Testis (tissue), 3 donors: ENCODE data around the gene ZNF195. TPM values are rescaled to one million over a fixed set of nuclear protein-coding genes. Genes with fewer than 3 reads are reported as not detected.

ENCODE experiments used
- DNase-seq: peaks from one replicate; pipeline ENCODE4 v3.0.0-alpha.2; 2019
- H3K27ac ChIP-seq, 2 donors: fragments of 200-600 bp; sonication (generic); one replicate each; pipeline ENCODE4 v1.5.1; 2019
- H3K27me3 ChIP-seq: fragments of 200-600 bp; sonication (generic); one replicate; pipeline ENCODE4 v1.5.1; 2019
- H3K36me3 ChIP-seq: fragments of 200-600 bp; sonication (generic); one replicate; pipeline ENCODE4 v1.5.1; 2017; ENCODE audit warnings: low read depth; ENCODE audit errors: missing control alignments
- H3K4me1 ChIP-seq: fragments of 200-600 bp; sonication (generic); one replicate; pipeline ENCODE4 v1.5.1; 2019
- H3K4me3 ChIP-seq, 2 donors: fragments of 200-600 bp; sonication (generic); one replicate each; pipeline ENCODE4 v1.5.1; 2017 to 2019
- H3K9me3 ChIP-seq: fragments of 200-600 bp; sonication (generic); one replicate; pipeline ENCODE4 v1.5.1; 2017
- POLR2A ChIP-seq: fragments of 450-650 bp; IDR thresholded peaks from one replicate; pipeline ENCODE4 v1.6.1; 2017; ENCODE audit warnings: antibody characterized with exemption, mild to moderate bottlenecking, moderate library complexity
- WGBS, 2 donors: methylation state at CpG; one replicate each; pipeline ENCODE4 v1.1.5; 2018; 5-methylcytosine and 5-hydroxymethylcytosine counted together
- intact Hi-C: fragments of 100-400 bp; cut with DNase I; formaldehyde crosslinking; loops from one replicate; pipeline ENCODE4 v1.15.1; 2023; ENCODE audit warnings: low total_unique reads
- polyA plus RNA-seq: library from polyadenylated mRNA; stranded (reverse); fragments of 350-450 nt; fragmentation: Illumina TruSeq; extraction: RNeasy Lipid Tissue Mini Kit (QIAGEN cat#74804); gene quantifications from one replicate; pipeline ENCODE4 v1.2.3, GENCODE V29; 2014; ENCODE audit warnings: low read depth, low replicate concordance; ENCODE audit not compliant: insufficient read depth
- total RNA-seq, 2 donors: library from RNA; depleted of rRNA; stranded (reverse); fragments of >200 nt; gene quantifications; one replicate each; pipeline ENCODE4 v1.2.3, GENCODE V29; 2016
- TF ChIP-seq, protein P1 (sequence below), 3 experiments: fragments of 450-650 bp in 2 of 3; fragments of 200-600 bp in 1 of 3; sonication (generic) in 1 of 3; IDR thresholded peaks; one replicate each; pipeline ENCODE4 v1.5.1; 2016 to 2019; ENCODE audit warnings: antibody characterized with exemption in 3 of 3, mild to moderate bottlenecking in 2 of 3, moderate library complexity in 1 of 3

ZNF195 gene
- total and polyA plus RNA-seq, 3 donors from 2014 or later, result 4.6 to 22.7 (median 14.9) TPM

DNA sequence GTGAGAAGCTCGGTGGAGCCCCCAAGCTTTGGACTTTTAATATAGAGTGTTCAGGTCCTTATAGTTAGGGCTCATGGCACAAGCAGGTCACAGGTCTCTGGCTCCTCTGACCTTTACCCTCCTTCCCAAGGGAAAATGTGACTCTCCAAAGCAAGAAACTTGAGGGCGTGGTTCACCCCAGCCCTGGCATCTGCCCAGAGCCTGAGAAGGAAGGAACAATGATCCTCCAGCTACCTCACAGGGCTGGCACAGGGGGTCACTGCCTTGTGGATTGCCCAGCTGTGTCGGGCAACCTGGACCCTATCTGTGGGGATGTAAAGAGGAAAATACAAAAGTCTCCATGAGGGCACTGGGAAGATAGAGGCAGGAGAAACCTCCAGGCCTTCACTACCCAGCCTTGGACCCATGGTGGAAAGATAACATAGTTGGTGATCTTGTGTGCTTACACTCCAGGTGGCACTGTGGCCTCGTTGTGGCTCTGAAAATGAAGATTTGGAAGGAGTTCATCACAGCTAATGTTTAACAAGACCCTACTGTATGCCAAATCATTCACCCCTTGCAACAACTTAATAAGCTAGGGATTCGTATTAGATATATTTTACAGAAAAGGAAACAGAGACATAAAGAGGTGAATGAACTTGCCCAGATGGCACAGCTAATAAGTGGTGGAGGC lies 3.8 kb upstream of the ZNF195 start:
- no peak for DNase-seq
- Histone ChIP-seq H3K4me1 (no peaks in the 10 kb centered on the region), H3K27me3 (no peaks in the 10 kb centered on the region), H3K4me3 (no peak overlapping the region), H3K36me3 (no peaks in the 10 kb centered on the region), H3K9me3 (no peaks in the 10 kb centered on the region), H3K27ac (no peak overlapping the region)
- TF ChIP-seq POLR2A, result no peak
- TF ChIP-seq, protein P1, sequence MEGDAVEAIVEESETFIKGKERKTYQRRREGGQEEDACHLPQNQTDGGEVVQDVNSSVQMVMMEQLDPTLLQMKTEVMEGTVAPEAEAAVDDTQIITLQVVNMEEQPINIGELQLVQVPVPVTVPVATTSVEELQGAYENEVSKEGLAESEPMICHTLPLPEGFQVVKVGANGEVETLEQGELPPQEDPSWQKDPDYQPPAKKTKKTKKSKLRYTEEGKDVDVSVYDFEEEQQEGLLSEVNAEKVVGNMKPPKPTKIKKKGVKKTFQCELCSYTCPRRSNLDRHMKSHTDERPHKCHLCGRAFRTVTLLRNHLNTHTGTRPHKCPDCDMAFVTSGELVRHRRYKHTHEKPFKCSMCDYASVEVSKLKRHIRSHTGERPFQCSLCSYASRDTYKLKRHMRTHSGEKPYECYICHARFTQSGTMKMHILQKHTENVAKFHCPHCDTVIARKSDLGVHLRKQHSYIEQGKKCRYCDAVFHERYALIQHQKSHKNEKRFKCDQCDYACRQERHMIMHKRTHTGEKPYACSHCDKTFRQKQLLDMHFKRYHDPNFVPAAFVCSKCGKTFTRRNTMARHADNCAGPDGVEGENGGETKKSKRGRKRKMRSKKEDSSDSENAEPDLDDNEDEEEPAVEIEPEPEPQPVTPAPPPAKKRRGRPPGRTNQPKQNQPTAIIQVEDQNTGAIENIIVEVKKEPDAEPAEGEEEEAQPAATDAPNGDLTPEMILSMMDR (IDR thresholded peaks at IDR 0.05), result no peak
- WGBS, 2 donors, result 84 to 86% methylated on average over 4 to 5 of the region's 5 CpGs
- intact Hi-C loops, result no loop called here

DNA sequence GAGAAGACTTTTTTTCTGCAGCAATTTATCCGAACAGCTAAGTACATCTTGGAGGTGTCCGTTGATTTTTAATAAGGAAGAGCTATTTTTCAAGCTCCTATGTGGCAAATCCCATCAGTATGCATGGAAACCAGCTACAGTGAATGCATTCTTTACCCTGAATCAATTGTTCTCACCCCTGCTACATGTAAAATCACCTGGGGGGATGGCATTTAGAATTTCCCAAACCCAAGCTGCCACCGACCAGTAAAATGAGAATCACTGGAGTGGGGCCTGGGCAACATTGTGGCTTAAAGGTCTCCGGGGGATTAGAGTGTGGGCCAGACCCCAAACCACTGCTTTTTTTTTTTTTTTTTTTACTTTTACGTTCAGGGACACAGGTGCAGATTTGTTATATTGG lies 2.8 kb upstream of the ZNF195 start:
- Histone ChIP-seq H3K4me3 (no peak overlapping the region), H3K4me1 (no peaks in the 10 kb centered on the region), H3K27me3 (no peaks in the 10 kb centered on the region), H3K36me3 (no peaks in the 10 kb centered on the region), H3K27ac (no peak overlapping the region), H3K9me3 (no peaks in the 10 kb centered on the region)
- 86 to 91% methylated on average over 5 of the region's 5 CpGs for WGBS, 2 donors
- TF ChIP-seq, protein P1 (IDR thresholded peaks at IDR 0.05), result no peak
- no peak for TF ChIP-seq POLR2A
- DNase-seq, result no peak
- intact Hi-C loops, result no loop called here

DNA sequence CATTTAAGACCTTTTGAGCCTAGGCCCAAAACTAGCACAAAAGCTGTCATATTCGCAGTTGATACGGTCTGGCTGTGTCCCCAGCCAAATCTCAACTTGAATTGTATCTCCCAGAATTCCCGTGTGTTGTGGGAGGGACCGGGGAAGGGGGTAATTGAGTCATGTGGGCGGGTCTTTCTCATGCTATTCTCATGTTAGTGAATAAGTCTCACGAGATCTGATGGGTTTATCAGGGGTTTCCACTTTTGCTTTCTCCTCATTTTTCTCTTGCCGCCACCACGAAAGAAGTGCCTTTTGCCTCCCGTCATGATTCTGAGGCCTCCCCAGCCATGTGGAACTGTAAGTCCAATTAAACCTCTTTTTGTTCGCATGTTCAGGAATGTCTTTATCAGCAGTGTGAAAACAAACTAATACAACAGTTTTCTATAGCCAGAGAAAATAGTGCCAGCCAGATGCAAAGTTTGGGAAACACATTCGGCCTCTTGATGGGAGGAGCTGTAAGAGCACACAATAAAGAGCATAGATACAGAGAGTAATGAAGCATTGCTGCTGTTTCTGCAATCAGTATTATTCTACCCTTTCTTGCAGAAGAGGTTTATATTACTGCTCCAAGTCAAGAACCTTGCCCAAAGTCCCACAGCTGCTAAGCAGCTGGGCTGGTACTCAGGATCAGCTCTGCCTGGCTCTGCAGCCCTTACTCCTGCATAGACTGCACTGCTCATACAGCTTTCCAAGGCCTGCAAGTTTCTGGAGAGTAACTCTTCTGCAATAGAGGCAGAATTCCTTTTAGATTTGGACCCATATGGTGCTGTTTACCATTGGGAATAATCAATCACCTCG lies 2.0 kb upstream of the ZNF195 start:
- no peak for DNase-seq
- no peak overlapping the region for H3K27ac ChIP-seq

DNA sequence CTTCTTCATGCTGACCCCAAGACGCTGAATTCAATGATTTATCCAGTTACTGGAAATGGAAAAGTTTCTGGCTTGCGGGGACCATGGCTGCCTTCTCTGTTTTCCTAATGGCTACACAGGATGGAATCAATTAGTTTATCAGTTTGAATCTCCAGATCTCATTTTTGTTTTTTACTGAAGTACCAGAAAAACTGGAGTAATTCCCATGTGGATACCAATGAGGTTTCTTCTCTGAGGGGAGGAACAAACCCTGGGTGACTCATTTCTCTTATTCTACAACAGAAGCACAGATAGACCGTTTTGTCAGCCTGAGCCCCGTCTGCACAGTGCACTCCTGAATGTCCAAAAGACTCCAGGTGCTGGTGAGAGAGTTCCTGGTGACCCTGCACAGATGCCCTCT lies 3.4 kb downstream of the ZNF195 start:
- TF ChIP-seq, protein P1 (IDR thresholded peaks at IDR 0.05), result no peak
- no peak for TF ChIP-seq POLR2A
- H3K4me1 ChIP-seq, result no peaks in the 10 kb centered on the region
- no peak overlapping the region for H3K27ac ChIP-seq
- 91 to 93% methylated on average over 4 of the region's 4 CpGs for WGBS, 2 donors
- no peak overlapping the region for H3K4me3 ChIP-seq
- no peaks in the 10 kb centered on the region for H3K9me3 ChIP-seq
- no peaks in the 10 kb centered on the region for H3K27me3 ChIP-seq
- H3K36me3 ChIP-seq, result no peaks in the 10 kb centered on the region
- intact Hi-C loops, result no loop called here
- DNase-seq, result no peak

More for the DNA sequence above, 2.0 kb upstream of the ZNF195 start:
- intact Hi-C loops, result no loop called here
- TF ChIP-seq POLR2A, result no peak
- TF ChIP-seq, protein P1 (IDR thresholded peaks at IDR 0.05), result no peak
- Histone ChIP-seq H3K27me3 (no peaks in the 10 kb centered on the region), H3K4me3 (no peak overlapping the region), H3K36me3 (no peaks in the 10 kb centered on the region), H3K4me1 (no peaks in the 10 kb centered on the region), H3K9me3 (no peaks in the 10 kb centered on the region)
- WGBS, 2 donors, result 40 to 51% methylated on average over 10 to 12 of the region's 12 CpGs
